Tibial artery (tissue), 4 donors: ENCODE measurements around the gene ABHD17C.

Experiments used
- DNase-seq, 2 donors: peaks; one replicate each; pipeline ENCODE4 v3.0.0-alpha.2; 2019
- H3K27ac ChIP-seq, 2 donors: fragments of 200-600 bp; sonication (generic) in 1 of 2; 1 replicate in 1 of 2; 2 replicates in 1 of 2; pipeline ENCODE4 v1.5.1; 2018 to 2019; ENCODE audit warnings: mild to moderate bottlenecking in 1 of 2
- H3K27me3 ChIP-seq, 2 donors: fragments of 200-600 bp; sonication (generic) in 1 of 2; one replicate each; pipeline versions ENCODE4 v1.5.1 to v1.6.0; 2016 to 2019
- H3K36me3 ChIP-seq, 3 donors: fragments of 200-600 bp; sonication (generic) in 2 of 3; one replicate each; pipeline ENCODE4 v1.5.1; 2016 to 2019; ENCODE audit warnings: mild to moderate bottlenecking in 2 of 3
- H3K4me1 ChIP-seq, 4 donors: fragments of 200-600 bp; sonication (generic) in 2 of 4; 1 replicate in 3 of 4; 2 replicates in 1 of 4; pipeline ENCODE4 v1.5.1; 2016 to 2019
- H3K4me3 ChIP-seq, 2 donors: fragments of 200-600 bp; sonication (generic) in 1 of 2; 1 replicate in 1 of 2; 2 replicates in 1 of 2; pipeline ENCODE4 v1.5.1; 2018 to 2019; ENCODE audit warnings: mild to moderate bottlenecking in 2 of 2
- H3K9me3 ChIP-seq, 3 donors: fragments of 200-600 bp; sonication (generic) in 1 of 3; one replicate each; pipeline ENCODE4 v1.5.1; 2016 to 2019
- CTCF ChIP-seq, 2 experiments: fragments of 200-600 bp in 1 of 2; fragments of 450-650 bp in 1 of 2; IDR thresholded peaks; one replicate each; pipeline ENCODE4 v1.5.1; 2017 to 2019; ENCODE audit warnings: antibody characterized with exemption in 2 of 2, mild to moderate bottlenecking in 1 of 2, moderate library complexity in 1 of 2
- intact Hi-C: fragments of 100-400 bp; cut with DNase I; formaldehyde crosslinking; loops from one replicate; pipeline ENCODE4 v1.15.0; 2023; ENCODE audit warnings: low total_unique reads

Gene ABHD17C

GRCh38 chr15:80662129-80662528 is 33.0 kb upstream of the ABHD17C start:
- Histone ChIP-seq H3K9me3 (no peaks in the 10 kb centered on the region), H3K27me3 (no peaks in the 10 kb centered on the region), H3K36me3 (no peaks in the 10 kb centered on the region), H3K4me3 (no peak overlapping the region), H3K4me1 (no peaks in the 10 kb centered on the region), H3K27ac (no peak overlapping the region)
- DNase-seq: no peak
- intact Hi-C loops: no loop called here
- TF ChIP-seq CTCF (IDR thresholded peaks at IDR 0.05): no peak

DNA sequence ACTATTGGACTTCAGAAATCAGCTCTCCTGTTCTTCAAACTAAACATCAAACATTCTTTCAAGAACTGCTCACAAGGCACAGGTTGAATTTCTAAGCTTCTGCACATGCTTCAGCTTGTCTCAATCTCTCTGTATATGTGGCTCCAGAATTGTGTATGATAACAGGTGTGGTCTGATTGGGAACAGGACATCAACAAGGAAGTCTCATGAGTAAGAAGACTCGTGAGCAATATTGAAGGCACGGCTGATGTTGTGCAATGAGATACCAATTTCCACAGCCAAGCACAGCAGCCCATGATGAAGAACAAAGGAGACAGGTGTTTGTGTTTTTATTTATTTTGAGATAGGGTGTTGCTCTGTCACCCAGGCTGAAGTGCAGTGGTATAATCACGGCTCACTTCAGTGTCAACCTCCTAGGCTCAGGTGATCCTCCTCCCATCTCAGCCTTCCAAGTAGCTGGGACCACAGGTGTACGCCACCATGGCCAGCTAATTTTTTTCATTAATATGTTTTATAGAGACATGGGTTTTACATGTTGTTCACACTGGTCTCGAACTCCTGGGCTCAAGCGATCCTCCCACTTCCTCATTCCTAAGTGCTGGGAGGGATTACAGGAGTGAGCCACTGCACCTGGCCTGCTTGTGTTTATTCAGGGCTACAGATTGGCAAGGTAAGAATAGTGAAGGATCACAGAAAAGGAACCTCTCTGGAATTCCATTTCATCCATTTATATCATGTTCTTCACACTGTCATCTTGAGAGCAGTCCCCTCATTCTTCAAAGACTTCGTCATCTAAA is 32.2 kb upstream of the ABHD17C start:
- no peaks in the 10 kb centered on the region for H3K4me1 ChIP-seq
- H3K27ac ChIP-seq: no peak overlapping the region
- TF ChIP-seq CTCF (IDR thresholded peaks at IDR 0.05): no peak
- H3K9me3 ChIP-seq: no peaks in the 10 kb centered on the region
- DNase-seq: no peak
- no peaks in the 10 kb centered on the region for H3K27me3 ChIP-seq
- no peaks in the 10 kb centered on the region for H3K36me3 ChIP-seq
- intact Hi-C loops: no loop called here
- H3K4me3 ChIP-seq: no peak overlapping the region

GRCh38 chr15:80665151-80665550 is 30.0 kb upstream of the ABHD17C start:
- no peaks in the 10 kb centered on the region for H3K9me3 ChIP-seq
- no peaks in the 10 kb centered on the region for H3K36me3 ChIP-seq
- no peak overlapping the region for H3K27ac ChIP-seq
- no peaks in the 10 kb centered on the region for H3K27me3 ChIP-seq
- no peaks in the 10 kb centered on the region for H3K4me1 ChIP-seq
- no peak for TF ChIP-seq CTCF (IDR thresholded peaks at IDR 0.05)
- no peak for DNase-seq
- intact Hi-C loops: no loop called here
- H3K4me3 ChIP-seq: no peak overlapping the region

DNA sequence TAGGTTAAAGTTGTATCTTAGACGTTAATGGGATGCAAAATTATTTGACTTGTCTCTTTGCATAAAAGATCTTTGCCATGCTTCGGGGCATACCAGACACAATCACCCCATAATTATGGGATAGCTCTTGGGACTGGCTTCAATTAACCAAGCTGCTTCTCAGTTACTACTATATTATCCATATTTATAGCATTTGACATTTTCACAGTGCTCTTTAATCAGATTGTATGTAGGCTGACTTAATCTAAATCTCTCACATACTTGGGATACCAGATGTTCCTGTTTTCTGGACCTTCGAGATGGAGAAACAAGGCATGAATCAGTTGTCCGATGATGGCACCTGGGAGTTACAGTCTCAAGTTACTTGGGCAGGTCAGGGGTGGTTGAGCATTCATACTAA is 27.2 kb upstream of the ABHD17C start:
- H3K4me1 ChIP-seq: no peaks in the 10 kb centered on the region
- H3K27ac ChIP-seq: no peak overlapping the region
- TF ChIP-seq CTCF (IDR thresholded peaks at IDR 0.05): no peak
- H3K27me3 ChIP-seq: no peaks in the 10 kb centered on the region
- intact Hi-C loops: no loop called here
- no peak for DNase-seq
- no peak overlapping the region for H3K4me3 ChIP-seq
- H3K9me3 ChIP-seq: no peaks in the 10 kb centered on the region
- no peaks in the 10 kb centered on the region for H3K36me3 ChIP-seq

DNA sequence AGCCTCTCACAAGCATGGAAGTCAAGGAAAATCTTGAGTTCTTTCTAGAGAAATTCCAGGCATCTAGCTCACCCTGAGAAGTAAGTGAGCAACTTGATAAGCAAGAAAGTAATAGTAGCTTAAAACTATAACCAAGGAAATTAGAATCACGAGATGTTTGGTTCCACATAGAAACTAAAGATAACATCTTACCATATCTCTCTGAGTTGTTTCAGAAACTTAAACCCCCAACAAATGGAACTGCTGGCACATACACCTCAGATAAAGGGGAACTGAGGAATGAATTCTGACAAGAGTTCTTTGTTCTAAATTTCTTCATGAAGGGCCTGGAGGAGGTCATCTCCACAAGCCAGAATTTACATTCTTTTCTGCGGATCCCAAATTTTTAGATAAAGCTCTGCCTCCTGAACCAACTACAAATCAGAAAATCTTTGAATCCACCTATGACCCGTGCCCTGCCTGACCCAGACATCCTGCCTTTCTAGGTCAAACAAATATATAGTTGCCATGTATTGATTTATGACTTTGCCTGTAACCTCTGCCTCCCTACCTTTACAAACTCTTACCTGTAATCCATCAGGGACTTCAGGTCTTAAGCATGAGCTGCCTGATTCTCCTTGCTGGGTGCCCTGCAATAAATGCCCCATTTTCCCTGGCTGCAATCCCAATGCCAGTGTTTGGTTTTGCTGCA is 26.4 kb upstream of the ABHD17C start:
- no peaks in the 10 kb centered on the region for H3K27me3 ChIP-seq

More for the DNA sequence above, 26.4 kb upstream of the ABHD17C start:
- TF ChIP-seq CTCF (IDR thresholded peaks at IDR 0.05): no peak
- no peak for DNase-seq
- intact Hi-C loops: no loop called here
- Histone ChIP-seq H3K36me3 (no peaks in the 10 kb centered on the region), H3K4me3 (no peak overlapping the region), H3K27ac (no peak overlapping the region), H3K9me3 (no peaks in the 10 kb centered on the region), H3K4me1 (no peaks in the 10 kb centered on the region)
